ENCODE data around the gene GOLIM4. TPM values are rescaled to one million over a fixed set of nuclear protein-coding genes. Genes with fewer than 3 reads are reported as not detected.

GOLIM4 gene
- polyA plus RNA-seq, 1 of the 3 experiments (the other 2 are of a cell fraction) = 42.3 TPM

DNA sequence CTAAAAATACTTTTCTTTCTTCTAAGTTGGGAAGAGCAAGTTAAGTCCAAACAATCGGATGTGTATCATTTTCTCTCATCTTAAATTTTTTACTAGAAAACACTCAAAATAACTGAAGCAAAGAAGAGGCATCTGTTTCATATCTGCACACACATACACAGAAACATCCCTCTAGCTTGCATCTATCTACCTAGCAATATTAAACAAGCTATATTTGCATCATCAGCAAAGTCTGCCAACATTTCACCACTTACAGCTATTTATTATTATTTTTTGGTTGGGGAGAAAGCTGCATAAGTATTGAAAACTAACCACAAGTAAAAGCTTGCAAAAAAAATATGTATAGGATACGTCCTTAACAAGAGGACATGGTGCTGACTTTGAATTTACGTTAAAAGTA is 1.9 kb downstream of the GOLIM4 start:
- Histone ChIP-seq H3K36me3 (replicated peaks in 1 of 2; ENCODE audit: control insufficient read depth in 1 of 2, insufficient read depth in 2 of 2, low read length in 1 of 2) (no peaks in the 10 kb centered on the region), H3K4me3 (ENCODE audit: low read depth in 2 of 2, low read length in 1 of 2) (peak overlapping the region; percentile 88 to 91), H3K79me2 (ENCODE audit: insufficient read depth) (peaks cover 62% of the 10 kb centered on the region), H3K9me2 (no peaks in the 10 kb centered on the region), H4K20me1 (ENCODE audit: insufficient read depth) (peaks cover 50% of the 10 kb centered on the region), H3K4me1 (ENCODE audit: control insufficient read depth in 1 of 2, insufficient read depth in 2 of 2, low read depth in 1 of 2, low read length in 1 of 2) (peaks cover 12 to 22% of the 10 kb centered on the region in 2 experiments; a peak in 3 of 4 replicates), H3K9me3 (no peaks in the 10 kb centered on the region), H2AFZ (ENCODE audit: low read depth) (no peak overlapping the region), H3F3A (replicated peaks; ENCODE audit: insufficient read depth) (peaks cover 33% of the 10 kb centered on the region), H3K27me3 (ENCODE audit: insufficient read depth) (no peaks in the 10 kb centered on the region), H3K27ac (ENCODE audit: low read depth in 2 of 2, low read length in 1 of 2) (peak overlapping the region; percentile 88 to 97), H3K9ac (peak overlapping the region; percentile 85), H3K4me2 (peak overlapping the region; percentile 82)
- POLR2A ChIA-PET = no interaction called here
- TF ChIP-seq MXI1 (IDR thresholded peaks at IDR 0.05; ENCODE audit: low read depth, low read length) (no peak), FOXM1 (IDR thresholded peaks at IDR 0.05; ENCODE audit: low read depth) (no peak), FOXJ3 (CRISPR knock-in tag; IDR thresholded peaks at IDR 0.05) (no peak), GATA2 (CRISPR knock-in tag; IDR thresholded peaks at IDR 0.05) (no peak), POLR2AphosphoS5 (IDR thresholded peaks at IDR 0.05; ENCODE audit: low read depth, low read length) (no peak), TEAD4 (IDR thresholded peaks at IDR 0.05; ENCODE audit: borderline replicate concordance, insufficient read depth) (no peak), TCF12 (IDR thresholded peaks at IDR 0.05) (no peak), PBX3 (IDR thresholded peaks at IDR 0.05) (no peak)
- no peak for DNase-seq
- CTCF ChIA-PET = interaction anchor here (1.0 to 4.7 kb wide), 8 partner anchors 14 to 71 kb away, joined by 3 to 32 read pairs (median 6); no protein-coding TSS in a partner anchor
- 21% methylated on average over 3 of the region's 3 CpGs for WGBS (ENCODE audit: low lambda C conversion rate)

GRCh38 chr3:168093229-168093628 is 2.5 kb downstream of the GOLIM4 start:
- peaks cover 12 to 25% of the 10 kb centered on the region in 2 experiments; a peak in 3 of 4 replicates for H3K4me1 ChIP-seq (ENCODE audit: control insufficient read depth in 1 of 2, insufficient read depth in 2 of 2, low read depth in 1 of 2, low read length in 1 of 2)
- H3K4me3 ChIP-seq (ENCODE audit: low read depth in 2 of 2, low read length in 1 of 2) = peak overlapping the region; percentile 88 to 91
- ChIA-PET CTCF (interaction anchor here (1.5 to 4.7 kb wide), 3 partner anchors 13 to 72 kb away, joined by 5 to 32 read pairs (median 23); no protein-coding TSS in a partner anchor), POLR2A (no interaction called here)
- H3F3A ChIP-seq (replicated peaks; ENCODE audit: insufficient read depth) = peaks cover 32% of the 10 kb centered on the region
- no peaks in the 10 kb centered on the region for H3K36me3 ChIP-seq (replicated peaks in 1 of 2; ENCODE audit: control insufficient read depth in 1 of 2, insufficient read depth in 2 of 2, low read length in 1 of 2)
- peaks cover 55% of the 10 kb centered on the region for H4K20me1 ChIP-seq (ENCODE audit: insufficient read depth)
- DNase-seq = no peak
- peaks cover 67% of the 10 kb centered on the region for H3K79me2 ChIP-seq (ENCODE audit: insufficient read depth)
- 0 out of 2 replicates have a peak overlapping the region, but pooled peaks have one; percentile 1 for H2AFZ ChIP-seq (ENCODE audit: low read depth)
- H3K9me2 ChIP-seq = no peaks in the 10 kb centered on the region
- peak overlapping the region; percentile 85 for H3K9ac ChIP-seq
- peak overlapping the region; percentile 88 to 97 for H3K27ac ChIP-seq (ENCODE audit: low read depth in 2 of 2, low read length in 1 of 2)
- no peaks in the 10 kb centered on the region for H3K9me3 ChIP-seq
- H3K4me2 ChIP-seq = peak overlapping the region; percentile 82
- 21% methylated on average over 2 of the region's 2 CpGs for WGBS (ENCODE audit: low lambda C conversion rate)
- no peaks in the 10 kb centered on the region for H3K27me3 ChIP-seq (ENCODE audit: insufficient read depth)
- TF ChIP-seq RCOR1 (IDR thresholded peaks at IDR 0.05; ENCODE audit: low read length) = no peak

DNA sequence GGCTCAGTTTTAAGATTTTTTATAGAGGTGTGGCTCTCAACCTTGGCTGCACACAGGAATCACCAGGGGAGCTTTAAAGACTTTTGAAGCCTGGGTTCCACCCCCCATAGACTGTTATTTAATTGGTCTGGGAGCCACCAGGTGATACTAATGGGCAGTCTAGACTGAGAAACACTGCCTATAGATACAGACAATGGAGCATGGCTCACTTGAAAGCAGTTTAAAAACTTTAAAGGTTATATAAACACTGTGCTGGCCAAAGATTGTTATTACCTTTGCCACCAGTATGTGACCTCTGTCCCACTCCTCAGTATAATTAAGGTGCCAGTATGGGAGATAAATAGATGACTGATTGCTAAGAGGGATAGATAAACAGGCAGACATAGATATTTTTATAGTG is 3.8 kb downstream of the GOLIM4 start:
- DNase-seq = no peak
- CTCF ChIA-PET = interaction anchor here (1.3 kb wide), 1 partner anchor 11 kb away, joined by 3 read pairs; no protein-coding TSS in a partner anchor
- TF ChIP-seq ELF1 (IDR thresholded peaks at IDR 0.05) (no peak), RFX5 (IDR thresholded peaks at IDR 0.05; ENCODE audit: low read length) (no peak), TCF12 (IDR thresholded peaks at IDR 0.05) (no peak), NFIC (IDR thresholded peaks at IDR 0.05; ENCODE audit: borderline replicate concordance) (no peak), SMC3 (IDR thresholded peaks at IDR 0.05; ENCODE audit: low read depth, low read length) (no peak), FOSL2 (IDR thresholded peaks at IDR 0.05; ENCODE audit: borderline replicate concordance, low read depth) (no peak), MEF2A (IDR thresholded peaks at IDR 0.05; ENCODE audit: borderline replicate concordance, low read depth) (no peak), GABPA (IDR thresholded peaks at IDR 0.05; ENCODE audit: low read depth) (no peak), JUND (IDR thresholded peaks at IDR 0.05) (no peak), MXI1 (IDR thresholded peaks at IDR 0.05; ENCODE audit: low read depth, low read length) (no peak), TEAD4 (IDR thresholded peaks at IDR 0.05; ENCODE audit: borderline replicate concordance, insufficient read depth) (no peak), GATA2 (CRISPR knock-in tag; IDR thresholded peaks at IDR 0.05) (no peak), USF2 (IDR thresholded peaks at IDR 0.05; ENCODE audit: borderline replicate concordance, low read depth, low read length) (no peak), RAD21 (IDR thresholded peaks at IDR 0.05; ENCODE audit: low read length) (no peak)
- TF ChIP-seq, protein P1, sequence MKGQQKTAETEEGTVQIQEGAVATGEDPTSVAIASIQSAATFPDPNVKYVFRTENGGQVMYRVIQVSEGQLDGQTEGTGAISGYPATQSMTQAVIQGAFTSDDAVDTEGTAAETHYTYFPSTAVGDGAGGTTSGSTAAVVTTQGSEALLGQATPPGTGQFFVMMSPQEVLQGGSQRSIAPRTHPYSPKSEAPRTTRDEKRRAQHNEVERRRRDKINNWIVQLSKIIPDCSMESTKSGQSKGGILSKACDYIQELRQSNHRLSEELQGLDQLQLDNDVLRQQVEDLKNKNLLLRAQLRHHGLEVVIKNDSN (IDR thresholded peaks at IDR 0.05; ENCODE audit: borderline replicate concordance, low read depth) = no peak
- TF ChIP-seq, protein P2, sequence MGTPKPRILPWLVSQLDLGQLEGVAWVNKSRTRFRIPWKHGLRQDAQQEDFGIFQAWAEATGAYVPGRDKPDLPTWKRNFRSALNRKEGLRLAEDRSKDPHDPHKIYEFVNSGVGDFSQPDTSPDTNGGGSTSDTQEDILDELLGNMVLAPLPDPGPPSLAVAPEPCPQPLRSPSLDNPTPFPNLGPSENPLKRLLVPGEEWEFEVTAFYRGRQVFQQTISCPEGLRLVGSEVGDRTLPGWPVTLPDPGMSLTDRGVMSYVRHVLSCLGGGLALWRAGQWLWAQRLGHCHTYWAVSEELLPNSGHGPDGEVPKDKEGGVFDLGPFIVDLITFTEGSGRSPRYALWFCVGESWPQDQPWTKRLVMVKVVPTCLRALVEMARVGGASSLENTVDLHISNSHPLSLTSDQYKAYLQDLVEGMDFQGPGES (IDR thresholded peaks at IDR 0.05; ENCODE audit: low read depth, low read length) = no peak

More for the DNA sequence above, 3.8 kb downstream of the GOLIM4 start:
- H4K20me1 ChIP-seq (ENCODE audit: insufficient read depth) = peaks cover 64% of the 10 kb centered on the region
- H3F3A ChIP-seq (replicated peaks; ENCODE audit: insufficient read depth) = peaks cover 23% of the 10 kb centered on the region
- H3K27ac ChIP-seq (ENCODE audit: low read depth in 2 of 2, low read length in 1 of 2) = peak overlapping the region in 1 of 2 experiments; percentile 6; a peak in 1 of 4 replicates
- POLR2A ChIA-PET = no interaction called here
- peak overlapping the region; percentile 82 for H3K4me2 ChIP-seq
- H3K9ac ChIP-seq = no peak overlapping the region
- peaks cover 16 to 26% of the 10 kb centered on the region in 2 experiments for H3K4me1 ChIP-seq (ENCODE audit: control insufficient read depth in 1 of 2, insufficient read depth in 2 of 2, low read depth in 1 of 2, low read length in 1 of 2)
- no peak overlapping the region for H2AFZ ChIP-seq (ENCODE audit: low read depth)
- H3K36me3 ChIP-seq (replicated peaks in 1 of 2; ENCODE audit: control insufficient read depth in 1 of 2, insufficient read depth in 2 of 2, low read length in 1 of 2) = no peaks in the 10 kb centered on the region
- H3K4me3 ChIP-seq (ENCODE audit: low read depth in 2 of 2, low read length in 1 of 2) = peak overlapping the region; percentile 6 to 88; a peak in 3 of 4 replicates
- peaks cover 80% of the 10 kb centered on the region for H3K79me2 ChIP-seq (ENCODE audit: insufficient read depth)
- no peaks in the 10 kb centered on the region for H3K9me3 ChIP-seq
- no peaks in the 10 kb centered on the region for H3K9me2 ChIP-seq
- no peaks in the 10 kb centered on the region for H3K27me3 ChIP-seq (ENCODE audit: insufficient read depth)
